ENCODE measurements around the gene ATP6V0D1. TPM values are rescaled to one million over a fixed set of nuclear protein-coding genes. Genes with fewer than 3 reads are reported as not detected.
A peak's percentile ranks its signal among the peaks of the same experiment; 100 is the strongest.

ATP6V0D1 gene
- total RNA-seq, 1 experiment from 2014 or later: 50.5 TPM

DNA sequence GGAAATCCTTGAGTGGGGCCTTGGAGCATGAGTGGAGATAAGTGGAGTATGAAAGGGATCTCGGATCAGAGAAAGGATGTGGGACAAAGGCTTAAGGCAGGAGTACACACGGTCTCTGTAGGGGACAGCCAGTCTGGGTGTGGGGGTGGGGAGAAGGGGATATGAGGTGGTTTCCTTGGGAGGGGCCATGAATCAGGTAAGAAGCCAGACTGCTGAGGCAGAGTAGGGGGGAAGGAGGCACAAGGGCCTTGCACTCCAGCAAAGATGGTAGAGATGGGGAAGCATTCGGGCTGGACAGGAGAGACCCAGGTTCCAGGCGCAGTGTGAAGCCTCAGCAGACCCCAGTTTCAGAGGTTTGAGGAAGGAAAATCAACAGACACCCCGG, 48.5 kb downstream of the ATP6V0D1 start:
- H3K4me3 Mint-ChIP-seq (ENCODE audit: unreplicated experiment): no peak overlapping the region
- CTCF ChIA-PET: interaction anchor here (1.2 to 2.4 kb wide), 2 partner anchors 16 to 172 kb away, joined by 4 to 11 read pairs; no protein-coding TSS in a partner anchor

GRCh38 chr16:67431775-67432505, 49.0 kb downstream of the ATP6V0D1 start:
- POLR2A ChIA-PET: interaction anchor here (0.6 to 2.1 kb wide), 4 partner anchors 10 to 48 kb away, joined by 3 to 13 read pairs (median 4); no protein-coding TSS in a partner anchor
- Mint-ChIP-seq H3K9me3 (ENCODE audit: unreplicated experiment) (no peaks in the 10 kb centered on the region), H3K27ac (ENCODE audit: low read depth, unreplicated experiment) (no peak overlapping the region), H3K27me3 (ENCODE audit: insufficient read depth, unreplicated experiment) (no peaks in the 10 kb centered on the region), H3K4me1 (ENCODE audit: insufficient read depth, unreplicated experiment) (peaks cover 14% of the 10 kb centered on the region), H3K36me3 (ENCODE audit: insufficient read depth, unreplicated experiment) (peaks cover 9% of the 10 kb centered on the region), H3K4me3 (ENCODE audit: unreplicated experiment) (peak overlapping the region; percentile 62)
- intact Hi-C loops (cut with micrococcal nuclease): no loop called here
- BruUV-seq (replicated peaks): no TSS peak
- TF ChIP-seq, protein P1, sequence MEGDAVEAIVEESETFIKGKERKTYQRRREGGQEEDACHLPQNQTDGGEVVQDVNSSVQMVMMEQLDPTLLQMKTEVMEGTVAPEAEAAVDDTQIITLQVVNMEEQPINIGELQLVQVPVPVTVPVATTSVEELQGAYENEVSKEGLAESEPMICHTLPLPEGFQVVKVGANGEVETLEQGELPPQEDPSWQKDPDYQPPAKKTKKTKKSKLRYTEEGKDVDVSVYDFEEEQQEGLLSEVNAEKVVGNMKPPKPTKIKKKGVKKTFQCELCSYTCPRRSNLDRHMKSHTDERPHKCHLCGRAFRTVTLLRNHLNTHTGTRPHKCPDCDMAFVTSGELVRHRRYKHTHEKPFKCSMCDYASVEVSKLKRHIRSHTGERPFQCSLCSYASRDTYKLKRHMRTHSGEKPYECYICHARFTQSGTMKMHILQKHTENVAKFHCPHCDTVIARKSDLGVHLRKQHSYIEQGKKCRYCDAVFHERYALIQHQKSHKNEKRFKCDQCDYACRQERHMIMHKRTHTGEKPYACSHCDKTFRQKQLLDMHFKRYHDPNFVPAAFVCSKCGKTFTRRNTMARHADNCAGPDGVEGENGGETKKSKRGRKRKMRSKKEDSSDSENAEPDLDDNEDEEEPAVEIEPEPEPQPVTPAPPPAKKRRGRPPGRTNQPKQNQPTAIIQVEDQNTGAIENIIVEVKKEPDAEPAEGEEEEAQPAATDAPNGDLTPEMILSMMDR (IDR thresholded peaks at IDR 0.05; ENCODE audit: unreplicated experiment): no peak
- DNase-seq (ENCODE audit: unreplicated experiment): no peak
- CTCF ChIA-PET: interaction anchor here (0.7 to 2.4 kb wide), 3 partner anchors 14 to 172 kb away, joined by 4 to 11 read pairs (median 5); no protein-coding TSS in a partner anchor

More for the DNA sequence above, 48.5 kb downstream of the ATP6V0D1 start:
- no peak overlapping the region for H3K27ac Mint-ChIP-seq (ENCODE audit: low read depth, unreplicated experiment)
- H3K9me3 Mint-ChIP-seq (ENCODE audit: unreplicated experiment): no peaks in the 10 kb centered on the region
- no TSS peak for BruUV-seq (replicated peaks)
- H3K27me3 Mint-ChIP-seq (ENCODE audit: insufficient read depth, unreplicated experiment): no peaks in the 10 kb centered on the region
- H3K4me1 Mint-ChIP-seq (ENCODE audit: insufficient read depth, unreplicated experiment): peaks cover 14% of the 10 kb centered on the region
- no peak for DNase-seq (ENCODE audit: unreplicated experiment)
- intact Hi-C loops (cut with micrococcal nuclease): no loop called here
- TF ChIP-seq, protein P1 (IDR thresholded peaks at IDR 0.05; ENCODE audit: unreplicated experiment): no peak
- peaks cover 11% of the 10 kb centered on the region for H3K36me3 Mint-ChIP-seq (ENCODE audit: insufficient read depth, unreplicated experiment)
- POLR2A ChIA-PET: interaction anchor here (1.1 kb wide), 1 partner anchor 37 kb away, joined by 3 read pairs; no protein-coding TSS in a partner anchor

DNA sequence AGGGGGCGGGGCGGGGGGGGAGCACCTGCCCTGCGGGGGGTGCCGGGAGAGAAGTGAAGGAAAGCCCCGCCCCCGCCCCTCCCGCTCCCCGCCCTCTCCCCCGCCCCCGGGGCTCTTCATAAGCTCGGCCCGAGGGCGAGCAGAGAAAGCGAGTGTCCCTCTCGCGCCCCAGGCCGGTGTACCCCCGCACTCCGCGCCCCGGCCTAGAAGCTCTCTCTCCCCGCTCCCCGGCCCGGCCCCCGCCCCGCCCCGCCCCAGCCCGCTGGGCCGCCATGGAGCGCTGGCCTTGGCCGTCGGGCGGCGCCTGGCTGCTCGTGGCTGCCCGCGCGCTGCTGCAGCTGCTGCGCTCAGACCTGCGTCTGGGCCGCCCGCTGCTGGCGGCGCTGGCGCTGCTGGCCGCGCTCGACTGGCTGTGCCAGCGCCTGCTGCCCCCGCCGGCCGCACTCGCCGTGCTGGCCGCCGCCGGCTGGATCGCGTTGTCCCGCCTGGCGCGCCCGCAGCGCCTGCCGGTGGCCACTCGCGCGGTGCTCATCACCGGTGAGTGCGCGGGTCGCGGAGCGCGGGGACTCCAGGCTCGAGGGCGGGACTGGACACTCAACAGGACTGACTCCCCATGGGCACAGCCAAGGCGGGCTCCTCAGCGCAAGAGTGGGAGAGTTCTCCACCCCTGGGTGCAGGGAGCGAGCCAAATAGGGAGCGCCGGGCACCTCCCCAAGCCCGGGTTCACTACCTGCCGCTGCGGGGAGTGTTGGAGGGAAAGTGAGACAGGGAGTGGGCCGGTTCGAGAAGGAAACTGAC, 49.8 kb downstream of the ATP6V0D1 start, which contains the start of gene HSD11B2:
HSD11B2 (plus strand) TSS at position 145 of the 798 bp plus-strand sequence; CDS start at position 273, 128 bp downstream.
- Mint-ChIP-seq H3K27me3 (ENCODE audit: insufficient read depth, unreplicated experiment) (no peaks in the 10 kb centered on the region), H3K4me1 (ENCODE audit: insufficient read depth, unreplicated experiment) (peaks cover 14% of the 10 kb centered on the region), H3K4me3 (ENCODE audit: unreplicated experiment) (peak within 1 kb of the TSS; percentile 71), H3K9me3 (ENCODE audit: unreplicated experiment) (no peaks in the 10 kb centered on the region), H3K36me3 (ENCODE audit: insufficient read depth, unreplicated experiment) (peaks cover 1% of the 10 kb centered on the region), H3K27ac (ENCODE audit: low read depth, unreplicated experiment) (no peak within 1 kb of the TSS)
- TF ChIP-seq, protein P1 (IDR thresholded peaks at IDR 0.05; ENCODE audit: unreplicated experiment): no peak
- intact Hi-C loops (cut with micrococcal nuclease): no loop called here
- no TSS peak for BruUV-seq (replicated peaks)
- ChIA-PET CTCF (interaction anchor here (0.6 to 1.1 kb wide), 5 partner anchors 14 to 171 kb away, joined by 3 to 4 read pairs (median 3); partner anchors contain the start of gene ZDHHC1), POLR2A (interaction anchor here (0.5 to 2.1 kb wide), 6 partner anchors 10 to 107 kb away, joined by 3 to 13 read pairs (median 4); partner anchors contain the start of gene ZDHHC1)
- peak; percentile 45 for DNase-seq (ENCODE audit: unreplicated experiment)
